WERI-Rb-1 (cell line): ENCODE results near the gene DAO.

Source experiments
- DNase-seq: peaks from one replicate; pipeline ENCODE4 v3.0.0-alpha.2; 2020
- H3K27ac ChIP-seq: fragments of 250-450 bp; sonication (Bioruptor Pico); 2 replicates; pipeline ENCODE4 v1.5.1; 2020; ENCODE audit warnings: mild to moderate bottlenecking, moderate library complexity
- H3K27me3 ChIP-seq: fragments of 250-450 bp; sonication (Bioruptor Pico); 2 replicates; pipeline ENCODE4 v1.5.1; 2021; ENCODE audit warnings: mild to moderate bottlenecking, low read depth, moderate library complexity; ENCODE audit not compliant: insufficient read depth, severe bottlenecking
- H3K36me3 ChIP-seq: fragments of 250-450 bp; sonication (Bioruptor Pico); 2 replicates; pipeline ENCODE4 v1.5.1; 2020; ENCODE audit warnings: mild to moderate bottlenecking, moderate library complexity
- H3K4me3 ChIP-seq: 2 replicates; pipeline ENCODE4 v1.5.1; 2011; ENCODE audit warnings: low read depth, mild to moderate bottlenecking, control low read depth, low read length
- H3K9me3 ChIP-seq: fragments of 250-450 bp; sonication (Bioruptor Pico); 2 replicates; pipeline ENCODE4 v1.5.1; 2021; ENCODE audit warnings: mild to moderate bottlenecking, moderate library complexity; ENCODE audit not compliant: severe bottlenecking
- TF ChIP-seq, protein P1 (sequence below): IDR thresholded peaks from 2 replicates; pipeline ENCODE4 v1.5.1; 2011; ENCODE audit warnings: low read depth, mild to moderate bottlenecking, control low read depth, inconsistent platforms, low read length

The DAO gene

DNA sequence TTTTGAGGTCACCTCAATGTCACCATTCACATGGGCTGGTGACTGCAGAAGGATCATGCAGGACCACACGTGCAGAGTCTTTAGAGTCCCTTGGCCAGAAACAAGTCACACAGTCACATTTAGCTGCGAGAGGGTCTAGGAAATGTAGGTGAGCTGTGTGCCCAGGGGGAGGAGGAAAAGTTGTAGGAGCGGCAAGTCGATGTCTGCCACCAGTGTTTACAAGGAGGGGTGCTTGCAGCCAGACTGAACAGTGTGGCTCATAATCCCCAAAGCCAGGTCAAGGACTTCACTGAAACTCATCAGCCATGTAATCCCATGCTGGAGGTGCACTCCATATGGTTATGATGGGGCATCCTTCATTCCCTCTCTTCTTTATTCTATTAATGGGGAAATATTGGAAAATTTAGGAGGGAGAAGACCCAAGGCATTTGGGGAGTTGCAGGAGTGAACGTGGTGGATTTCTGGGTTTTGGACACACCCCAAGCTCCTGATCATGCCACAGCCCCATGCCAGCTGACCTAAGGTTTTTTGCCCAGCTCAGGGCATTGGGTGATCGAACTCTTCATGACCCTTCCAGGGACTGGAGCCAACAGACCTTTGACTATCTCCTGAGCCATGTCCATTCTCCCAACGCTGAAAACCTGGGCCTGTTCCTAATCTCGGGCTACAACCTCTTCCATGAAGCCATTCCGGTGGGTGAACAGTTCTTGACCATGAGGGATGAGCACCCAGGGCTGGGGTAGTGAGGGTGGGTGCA lies 7.2 kb downstream of the DAO start:
- Histone ChIP-seq H3K27me3 (no peaks in the 10 kb centered on the region), H3K9me3 (peaks cover 15% of the 10 kb centered on the region), H3K36me3 (no peaks in the 10 kb centered on the region), H3K4me3 (peak overlapping the region; percentile 28), H3K27ac (peak overlapping the region; percentile 95)
- peak; percentile 87 for DNase-seq
- TF ChIP-seq, protein P1, sequence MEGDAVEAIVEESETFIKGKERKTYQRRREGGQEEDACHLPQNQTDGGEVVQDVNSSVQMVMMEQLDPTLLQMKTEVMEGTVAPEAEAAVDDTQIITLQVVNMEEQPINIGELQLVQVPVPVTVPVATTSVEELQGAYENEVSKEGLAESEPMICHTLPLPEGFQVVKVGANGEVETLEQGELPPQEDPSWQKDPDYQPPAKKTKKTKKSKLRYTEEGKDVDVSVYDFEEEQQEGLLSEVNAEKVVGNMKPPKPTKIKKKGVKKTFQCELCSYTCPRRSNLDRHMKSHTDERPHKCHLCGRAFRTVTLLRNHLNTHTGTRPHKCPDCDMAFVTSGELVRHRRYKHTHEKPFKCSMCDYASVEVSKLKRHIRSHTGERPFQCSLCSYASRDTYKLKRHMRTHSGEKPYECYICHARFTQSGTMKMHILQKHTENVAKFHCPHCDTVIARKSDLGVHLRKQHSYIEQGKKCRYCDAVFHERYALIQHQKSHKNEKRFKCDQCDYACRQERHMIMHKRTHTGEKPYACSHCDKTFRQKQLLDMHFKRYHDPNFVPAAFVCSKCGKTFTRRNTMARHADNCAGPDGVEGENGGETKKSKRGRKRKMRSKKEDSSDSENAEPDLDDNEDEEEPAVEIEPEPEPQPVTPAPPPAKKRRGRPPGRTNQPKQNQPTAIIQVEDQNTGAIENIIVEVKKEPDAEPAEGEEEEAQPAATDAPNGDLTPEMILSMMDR, result no peak

GRCh38 chr12:108888031-108888430 lies 8.1 kb downstream of the DAO start:
- TF ChIP-seq, protein P1, result no peak
- no peak for DNase-seq
- H3K4me3 ChIP-seq, result no peak overlapping the region
- no peaks in the 10 kb centered on the region for H3K27me3 ChIP-seq
- peak overlapping the region; percentile 95 for H3K27ac ChIP-seq
- no peaks in the 10 kb centered on the region for H3K36me3 ChIP-seq
- H3K9me3 ChIP-seq, result peaks cover 15% of the 10 kb centered on the region

DNA sequence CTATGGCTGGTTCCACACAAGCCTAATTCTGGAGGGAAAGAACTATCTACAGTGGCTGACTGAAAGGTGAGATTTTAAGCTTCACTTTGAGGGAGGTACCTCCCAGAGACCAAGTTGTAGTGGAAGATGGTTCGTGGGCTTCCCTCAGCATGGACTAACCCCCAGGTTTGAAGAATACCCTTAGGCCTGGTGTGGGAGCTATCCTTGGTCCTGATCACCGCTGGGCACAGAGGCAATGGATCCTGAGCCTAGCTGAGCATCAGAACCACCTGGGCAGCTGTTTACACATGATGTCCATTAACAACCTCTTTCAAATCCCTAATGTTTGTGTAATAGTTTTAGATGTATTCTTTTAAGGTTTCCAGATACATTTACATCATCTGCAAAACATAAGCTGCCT lies 10.3 kb downstream of the DAO start:
- Histone ChIP-seq H3K27ac (no peak overlapping the region), H3K4me3 (no peak overlapping the region), H3K9me3 (peaks cover 15% of the 10 kb centered on the region), H3K27me3 (no peaks in the 10 kb centered on the region), H3K36me3 (no peaks in the 10 kb centered on the region)
- TF ChIP-seq, protein P1, result no peak
- DNase-seq, result no peak

DNA sequence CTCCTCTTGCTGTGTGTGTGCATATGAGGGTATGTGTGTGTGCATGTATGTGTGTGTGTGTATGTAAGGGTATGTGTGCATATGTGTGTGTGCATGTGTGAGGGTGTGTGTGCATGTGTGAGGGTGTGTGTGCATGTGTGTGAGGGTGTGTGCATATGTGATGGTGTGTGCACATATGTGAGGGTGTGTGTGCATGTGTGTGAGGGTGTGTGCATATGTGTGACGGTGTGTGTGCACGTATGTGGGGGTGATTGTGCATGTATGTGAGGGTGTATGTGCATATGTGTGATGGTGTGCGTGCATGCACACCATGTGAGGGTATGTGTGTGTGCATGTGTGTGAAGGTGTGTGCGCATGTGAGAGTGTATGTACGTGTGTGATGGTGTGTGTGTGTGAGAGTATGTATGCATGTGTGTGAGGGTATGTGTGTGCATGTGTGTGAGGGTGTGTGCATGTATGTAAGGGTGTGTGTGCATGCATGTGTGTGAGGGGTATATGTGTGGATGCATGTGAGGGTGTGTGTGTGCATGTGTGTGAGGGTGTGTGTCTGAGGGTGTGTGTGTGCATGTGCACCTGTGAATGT lies 15.4 kb downstream of the DAO start:
- no peaks in the 10 kb centered on the region; the same call in 1 of the 2 replicates for H3K36me3 ChIP-seq
- no peak overlapping the region for H3K4me3 ChIP-seq
- H3K9me3 ChIP-seq, result peaks cover 7% of the 10 kb centered on the region
- no peak for DNase-seq
- no peaks in the 10 kb centered on the region for H3K27me3 ChIP-seq
- no peak overlapping the region for H3K27ac ChIP-seq
- TF ChIP-seq, protein P1, result no peak

DNA sequence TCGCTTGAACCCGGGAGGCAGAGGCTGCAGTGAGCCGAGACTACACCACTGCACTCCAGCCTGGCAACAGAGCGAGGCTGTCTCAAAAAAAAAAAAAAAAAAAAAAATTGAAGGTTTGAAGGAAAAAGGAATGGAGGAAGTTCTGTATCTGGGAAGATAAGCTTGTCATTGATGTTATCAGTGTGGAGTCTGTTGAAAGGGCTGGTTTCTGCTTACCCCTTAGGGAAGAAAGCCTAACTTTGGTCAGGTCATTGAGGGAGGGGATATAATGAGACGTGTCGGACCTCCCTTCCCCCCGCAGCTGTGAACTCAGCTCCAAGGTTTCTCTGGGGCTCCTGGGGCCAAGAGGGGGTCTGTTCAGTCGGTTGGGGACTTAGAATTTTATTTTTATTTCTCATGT lies 16.4 kb downstream of the DAO start:
- DNase-seq, result no peak
- H3K36me3 ChIP-seq, result no peaks in the 10 kb centered on the region; the same call in 1 of the 2 replicates
- no peak overlapping the region for H3K27ac ChIP-seq
- no peaks in the 10 kb centered on the region for H3K9me3 ChIP-seq
- no peaks in the 10 kb centered on the region for H3K27me3 ChIP-seq
- no peak overlapping the region for H3K4me3 ChIP-seq
- TF ChIP-seq, protein P1, result no peak
